DMS153 treated with DMSO at 0.1 percent for 48 hours (cell line): ENCODE data around the gene DEGS1.
"Not testable (repeated sequence)": the region's sequence is repeated elsewhere in the genome, so short reads cannot be mapped to it uniquely, and the experiment has no call there.

ENCODE experiments used
- DNase-seq: peaks from one replicate; lab custom pipeline; 2025; ENCODE audit not compliant: unreplicated experiment; lab: John Stamatoyannopoulos, UW

DEGS1 gene

DNA sequence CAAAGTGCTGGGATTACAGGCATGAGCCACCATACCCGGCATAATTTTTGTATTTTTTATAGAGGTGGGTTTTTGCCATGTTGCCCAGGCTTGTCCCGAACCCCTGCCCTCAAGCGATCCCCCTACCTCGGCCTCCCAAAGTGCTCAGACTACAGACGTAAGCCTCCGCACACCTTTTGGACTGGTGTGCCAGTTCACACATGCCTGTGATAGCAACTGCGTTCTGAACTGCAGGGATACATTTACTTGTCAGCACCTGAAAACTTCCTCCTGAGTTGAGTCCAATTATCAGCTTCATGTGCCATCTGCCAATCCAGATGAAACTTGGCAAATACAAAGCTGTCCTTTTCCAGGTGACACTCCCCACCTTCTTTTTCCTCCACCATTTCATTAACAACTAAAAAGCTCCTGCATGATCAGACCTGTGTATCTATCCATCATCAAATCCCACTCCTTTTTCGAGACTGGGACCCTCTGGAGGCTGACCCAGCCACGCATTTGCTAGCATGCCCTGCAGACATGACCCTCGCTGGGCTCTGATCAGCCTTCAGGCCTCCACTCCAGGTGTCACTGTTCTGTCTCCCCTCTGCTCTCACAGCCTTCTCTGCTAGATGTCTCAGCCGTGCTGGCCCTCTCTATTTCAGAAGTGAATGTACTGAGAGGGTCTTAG, 2.1 kb upstream of the DEGS1 start:
- DNase-seq = no peak

DNA sequence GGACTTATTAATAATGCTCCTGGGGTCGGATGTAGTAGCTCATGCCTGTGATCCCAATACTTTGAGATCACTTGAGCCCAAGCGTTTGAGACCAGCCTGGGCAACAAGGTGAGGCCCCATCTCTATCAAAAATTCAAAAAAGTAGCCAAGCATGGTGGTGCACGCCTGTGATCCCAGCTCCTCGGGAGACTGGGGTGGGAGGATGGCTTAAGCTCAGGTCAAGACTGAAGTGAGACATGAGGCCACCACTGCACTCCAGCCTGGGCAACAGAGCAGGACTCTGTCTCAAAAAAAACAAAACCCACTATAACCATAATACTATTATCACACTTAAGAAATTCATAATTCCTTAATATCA, 1.6 kb upstream of the DEGS1 start:
- DNase-seq = no peak

DNA sequence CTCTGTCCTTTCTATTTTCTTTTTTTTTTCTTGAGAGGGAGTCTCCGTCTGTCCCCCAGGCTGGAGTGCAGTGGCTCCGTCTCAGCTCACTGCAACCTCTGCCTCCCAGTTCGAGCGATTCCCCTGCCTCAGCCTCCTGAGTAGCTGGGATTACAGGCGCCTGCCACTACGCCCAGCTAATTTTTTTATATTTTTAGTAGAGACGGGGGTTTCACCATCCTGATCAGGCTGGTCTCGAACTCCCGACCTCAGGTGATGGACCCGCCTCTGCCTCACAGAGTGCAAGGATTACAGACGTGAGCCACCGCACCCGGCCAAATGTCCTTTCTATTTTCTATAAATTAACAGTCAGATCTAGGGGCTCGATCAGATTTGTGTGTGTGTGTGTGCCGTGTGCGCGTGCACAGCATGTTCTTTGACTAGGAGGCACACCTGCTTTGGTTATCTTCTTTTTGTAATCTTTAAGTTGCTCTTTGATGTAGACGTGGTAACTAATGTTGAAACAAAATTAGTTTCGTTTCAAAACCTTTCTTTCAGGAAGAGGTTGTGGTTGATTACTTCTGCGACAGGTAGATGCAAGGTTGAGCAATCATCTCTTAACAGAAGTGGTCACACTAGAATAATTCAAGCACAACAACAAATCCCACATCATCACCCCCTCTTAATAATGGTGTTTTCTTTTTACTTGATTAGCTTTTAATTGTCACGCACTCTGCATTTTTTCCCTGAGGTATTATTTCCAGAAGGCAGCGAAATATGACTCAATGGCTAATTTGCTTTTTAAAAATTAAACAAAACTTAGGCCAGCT, 779 bp upstream of the DEGS1 start:
- DNase-seq = peak; percentile 76

DNA sequence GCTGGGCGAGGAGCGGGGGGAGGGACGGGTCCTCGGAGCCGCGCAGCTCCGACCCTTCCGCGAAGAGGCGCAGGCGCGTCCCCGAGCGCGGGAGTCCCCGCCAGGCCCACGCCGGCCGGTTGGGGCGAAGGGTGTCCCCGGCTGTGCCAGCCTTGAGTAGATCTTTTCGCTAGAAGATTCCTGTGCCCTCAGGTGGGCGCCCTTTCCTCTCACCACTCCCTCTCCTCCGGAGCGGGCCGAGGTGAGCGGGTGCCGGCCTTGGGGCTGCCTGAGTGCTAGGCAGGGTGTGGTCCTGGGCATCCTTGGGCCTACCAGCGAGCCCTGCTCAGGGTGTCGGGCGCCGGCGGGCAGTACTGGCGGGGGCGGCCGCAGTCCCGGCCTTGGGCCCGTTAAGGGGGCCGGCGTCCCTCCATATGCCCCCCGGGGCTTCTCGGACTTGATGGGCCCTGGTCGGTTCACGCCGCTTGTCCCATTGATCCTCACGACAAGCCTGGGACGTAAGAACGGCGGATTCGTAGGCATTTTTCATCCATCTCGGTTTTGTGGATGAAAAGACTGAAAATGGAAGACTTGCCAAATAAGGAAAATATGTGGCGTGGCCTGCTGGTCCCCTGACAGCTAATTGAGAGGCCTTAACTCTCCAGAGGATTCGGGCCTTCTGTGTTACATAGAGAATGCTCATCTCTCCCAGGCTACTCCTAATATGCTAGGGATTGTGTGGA, 712 bp downstream of the DEGS1 start:
- peak; percentile 51 for DNase-seq

DNA sequence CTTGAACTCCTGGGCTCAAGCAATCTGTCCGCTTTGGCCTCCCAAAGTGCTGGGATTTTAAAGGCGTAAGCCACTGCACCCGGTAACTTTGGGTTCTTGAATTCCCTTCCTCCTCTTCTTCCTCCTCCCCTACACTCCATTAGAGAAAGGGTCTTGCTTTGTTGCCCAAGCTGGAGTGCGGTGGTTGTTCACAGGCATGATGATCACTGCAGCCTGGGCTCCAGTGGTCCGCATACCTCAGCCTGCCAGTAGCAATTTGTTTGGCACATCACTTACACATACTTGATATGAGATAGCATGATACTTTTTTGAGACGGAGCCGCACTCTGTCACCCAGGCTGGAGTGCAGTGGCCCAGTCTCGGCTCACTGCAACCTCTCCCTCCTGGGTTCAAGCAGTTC, 2.2 kb downstream of the DEGS1 start:
- no peak for DNase-seq

DNA sequence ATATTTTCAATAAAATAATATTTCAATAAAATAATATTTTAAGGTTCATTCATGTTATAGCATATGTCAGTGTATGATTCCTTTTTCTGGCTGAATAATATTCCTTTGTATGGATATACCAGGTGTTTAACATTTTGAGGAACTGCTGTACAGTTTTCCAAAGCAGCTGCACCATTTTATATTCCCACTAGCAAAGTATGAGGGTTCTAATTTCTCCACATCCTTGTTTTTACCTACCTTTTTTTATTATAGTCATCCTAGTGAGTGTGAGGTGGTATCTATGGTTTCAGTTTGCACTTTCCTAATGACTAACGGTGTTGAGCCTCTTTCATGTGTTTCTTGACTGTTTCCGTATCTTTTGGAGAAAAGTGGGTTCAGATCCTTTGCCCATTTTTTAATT, 5.2 kb downstream of the DEGS1 start:
- DNase-seq = no peak

DNA sequence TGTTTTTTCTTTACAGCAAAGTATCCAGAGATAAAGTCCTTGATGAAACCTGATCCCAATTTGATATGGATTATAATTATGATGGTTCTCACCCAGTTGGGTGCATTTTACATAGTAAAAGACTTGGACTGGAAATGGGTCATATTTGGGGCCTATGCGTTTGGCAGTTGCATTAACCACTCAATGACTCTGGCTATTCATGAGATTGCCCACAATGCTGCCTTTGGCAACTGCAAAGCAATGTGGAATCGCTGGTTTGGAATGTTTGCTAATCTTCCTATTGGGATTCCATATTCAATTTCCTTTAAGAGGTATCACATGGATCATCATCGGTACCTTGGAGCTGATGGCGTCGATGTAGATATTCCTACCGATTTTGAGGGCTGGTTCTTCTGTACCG, 6.5 kb downstream of the DEGS1 start:
- no peak for DNase-seq

DNA sequence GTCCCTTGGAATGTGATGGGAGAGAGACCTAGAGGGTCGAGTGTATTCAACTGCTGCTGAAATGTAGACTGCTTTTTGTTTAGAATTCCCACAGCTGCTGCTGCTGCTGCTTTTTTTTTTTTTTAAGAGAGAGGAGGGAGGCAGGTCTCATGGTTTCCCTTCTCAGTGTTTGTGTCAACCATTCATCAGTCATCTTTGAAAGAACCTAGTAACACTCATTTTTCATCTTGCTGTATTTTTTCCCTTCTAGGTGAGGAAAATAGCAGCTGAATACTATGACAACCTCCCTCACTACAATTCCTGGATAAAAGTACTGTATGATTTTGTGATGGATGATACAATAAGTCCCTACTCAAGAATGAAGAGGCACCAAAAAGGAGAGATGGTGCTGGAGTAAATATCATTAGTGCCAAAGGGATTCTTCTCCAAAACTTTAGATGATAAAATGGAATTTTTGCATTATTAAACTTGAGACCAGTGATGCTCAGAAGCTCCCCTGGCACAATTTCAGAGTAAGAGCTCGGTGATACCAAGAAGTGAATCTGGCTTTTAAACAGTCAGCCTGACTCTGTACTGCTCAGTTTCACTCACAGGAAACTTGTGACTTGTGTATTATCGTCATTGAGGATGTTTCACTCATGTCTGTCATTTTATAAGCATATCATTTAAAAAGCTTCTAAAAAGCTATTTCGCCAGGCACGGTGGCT, 9.2 kb downstream of the DEGS1 start:
- no peak for DNase-seq

DNA sequence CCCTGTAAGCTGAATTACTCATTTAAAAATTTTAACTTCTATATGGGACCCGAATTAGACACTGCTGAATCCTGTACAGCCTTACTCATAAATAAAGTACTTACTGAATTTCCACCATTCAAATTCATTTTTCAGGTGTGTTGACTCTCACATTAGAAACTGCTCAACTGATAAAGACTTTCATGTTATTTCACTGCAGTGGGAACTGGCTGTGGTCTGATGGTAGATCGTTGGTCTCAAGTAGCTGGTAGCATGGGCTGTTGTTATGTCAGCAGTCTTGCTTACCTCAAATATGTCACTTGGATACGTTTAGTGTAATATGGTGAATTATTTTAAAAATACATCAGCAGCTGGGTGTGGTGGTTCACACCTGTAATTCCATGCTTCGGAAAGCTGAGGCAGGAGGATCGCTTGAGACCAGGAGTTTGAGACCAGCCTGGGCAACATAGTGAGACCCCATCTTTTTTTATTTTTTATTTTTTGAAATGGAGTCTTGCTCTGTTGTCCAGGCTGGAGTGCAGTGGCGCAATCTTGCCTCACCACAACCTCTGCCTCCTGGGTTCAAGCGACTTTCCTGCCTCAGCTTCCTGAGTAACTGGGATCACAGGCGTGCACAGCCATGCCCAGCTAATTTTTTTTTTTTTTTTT, 10.4 kb downstream of the DEGS1 start:
- no peak for DNase-seq

DNA sequence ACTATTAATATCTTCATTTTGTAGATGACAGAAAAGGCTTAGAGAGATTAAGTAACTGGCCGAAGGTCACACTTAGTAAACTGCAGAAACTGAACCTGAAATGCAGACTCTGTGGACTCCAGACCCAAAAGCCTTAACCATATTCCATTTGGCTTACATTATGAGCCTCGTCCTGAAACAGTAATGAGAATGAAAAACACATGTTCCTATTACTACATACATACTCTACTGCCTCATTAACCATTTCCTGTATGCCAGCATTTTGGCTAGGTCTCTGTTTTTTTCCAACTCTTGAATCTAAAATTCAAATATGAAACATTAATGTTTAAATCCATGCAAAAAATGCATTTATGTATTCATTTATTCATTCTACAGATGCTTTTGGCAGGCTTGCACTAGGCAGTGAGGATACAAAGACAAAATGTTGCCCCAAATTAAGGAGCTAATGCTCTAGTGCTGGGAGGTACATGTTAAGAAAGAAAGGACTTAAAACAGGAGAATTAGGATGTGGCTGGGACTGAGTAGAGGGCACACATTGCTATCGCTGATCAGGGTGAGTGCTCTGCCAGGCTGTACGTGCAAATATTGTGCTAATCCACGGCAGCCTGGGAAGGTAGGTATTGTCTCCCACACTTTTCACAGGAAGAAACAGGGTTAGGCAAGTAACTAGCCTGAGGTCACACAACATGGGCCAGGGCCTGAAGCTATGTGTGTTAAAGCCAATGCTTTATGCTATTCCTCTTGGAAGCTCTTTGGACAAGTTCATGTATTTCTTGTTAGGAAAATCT, 14.0 kb downstream of the DEGS1 start:
- DNase-seq = no peak

DNA sequence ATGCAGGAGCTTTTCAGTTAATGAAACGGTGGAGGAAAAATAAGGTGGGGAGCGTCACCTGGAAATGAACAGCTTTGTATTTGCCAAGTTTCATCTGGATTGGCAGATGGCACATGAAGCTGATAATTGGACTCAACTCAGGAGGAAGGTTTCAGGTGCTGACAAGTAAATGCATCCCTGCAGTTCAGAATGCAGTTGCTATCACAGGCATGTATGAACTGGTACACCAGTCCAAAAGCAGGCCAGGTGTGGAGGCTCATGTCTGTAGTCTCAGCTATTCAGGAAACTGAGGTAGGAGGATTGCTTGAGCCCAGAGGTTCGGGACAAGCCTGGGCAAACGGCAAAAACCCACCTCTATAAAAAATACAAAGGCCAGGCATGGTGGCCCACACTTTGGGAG, 15.5 kb downstream of the DEGS1 start:
- no peak for DNase-seq

DNA sequence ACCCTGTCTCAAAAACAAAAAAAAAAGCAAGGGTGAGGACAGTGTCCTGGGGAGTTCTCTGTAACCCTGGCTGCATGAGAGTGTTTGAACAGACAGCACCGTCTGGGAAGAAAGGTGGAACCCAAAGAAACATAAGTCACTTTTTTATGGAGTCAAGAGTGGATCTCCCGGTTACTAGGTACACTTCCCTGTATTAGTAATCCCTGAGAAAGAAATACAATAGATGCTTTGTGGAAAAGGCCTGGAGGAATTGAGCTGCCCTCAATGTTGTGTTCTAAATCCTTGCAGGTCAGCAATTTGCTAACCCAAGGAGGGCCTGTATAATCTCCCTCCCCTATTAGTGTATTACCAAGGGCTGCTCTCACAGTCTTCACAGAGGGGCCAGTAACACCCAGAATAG, 16.6 kb downstream of the DEGS1 start:
- no peak for DNase-seq

DNA sequence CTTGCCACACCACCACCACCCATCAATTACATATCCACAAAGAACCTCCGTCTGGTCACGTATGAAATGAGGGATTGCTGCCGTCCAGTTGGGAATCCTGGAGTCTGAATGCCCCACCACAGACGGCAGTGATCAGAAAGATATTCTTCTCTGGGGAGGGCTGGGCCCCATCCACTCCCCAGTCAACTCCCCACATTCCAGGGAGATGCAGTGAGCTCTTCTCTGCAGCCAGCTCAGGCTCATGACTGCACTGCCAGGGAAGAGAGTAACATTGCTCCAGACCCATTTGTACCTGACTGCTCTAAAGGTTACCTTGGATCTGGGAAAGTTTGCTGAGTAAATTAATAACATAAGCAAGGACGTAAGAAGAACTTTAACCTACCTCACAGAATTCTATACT, 18.3 kb downstream of the DEGS1 start:
- no peak for DNase-seq

DNA sequence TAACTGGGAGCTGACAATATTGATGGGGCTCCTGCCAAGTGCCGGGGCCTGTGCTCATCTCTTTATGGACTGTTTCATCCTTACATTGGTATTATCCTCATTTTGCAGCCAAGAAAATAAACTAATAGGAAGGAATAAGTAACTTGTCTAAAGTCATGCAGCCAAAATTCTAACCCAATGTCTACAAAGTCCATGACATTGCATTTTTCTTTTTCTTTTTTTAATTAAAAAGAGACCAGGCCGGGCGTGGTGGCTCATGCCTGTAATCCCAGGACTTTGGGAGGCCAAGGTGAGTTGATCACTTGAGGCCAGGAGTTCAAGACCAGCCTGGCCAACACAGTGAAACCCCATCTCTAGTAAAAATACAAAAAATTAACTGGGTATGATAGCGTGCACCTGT, 18.8 kb downstream of the DEGS1 start:
- no peak for DNase-seq

DNA sequence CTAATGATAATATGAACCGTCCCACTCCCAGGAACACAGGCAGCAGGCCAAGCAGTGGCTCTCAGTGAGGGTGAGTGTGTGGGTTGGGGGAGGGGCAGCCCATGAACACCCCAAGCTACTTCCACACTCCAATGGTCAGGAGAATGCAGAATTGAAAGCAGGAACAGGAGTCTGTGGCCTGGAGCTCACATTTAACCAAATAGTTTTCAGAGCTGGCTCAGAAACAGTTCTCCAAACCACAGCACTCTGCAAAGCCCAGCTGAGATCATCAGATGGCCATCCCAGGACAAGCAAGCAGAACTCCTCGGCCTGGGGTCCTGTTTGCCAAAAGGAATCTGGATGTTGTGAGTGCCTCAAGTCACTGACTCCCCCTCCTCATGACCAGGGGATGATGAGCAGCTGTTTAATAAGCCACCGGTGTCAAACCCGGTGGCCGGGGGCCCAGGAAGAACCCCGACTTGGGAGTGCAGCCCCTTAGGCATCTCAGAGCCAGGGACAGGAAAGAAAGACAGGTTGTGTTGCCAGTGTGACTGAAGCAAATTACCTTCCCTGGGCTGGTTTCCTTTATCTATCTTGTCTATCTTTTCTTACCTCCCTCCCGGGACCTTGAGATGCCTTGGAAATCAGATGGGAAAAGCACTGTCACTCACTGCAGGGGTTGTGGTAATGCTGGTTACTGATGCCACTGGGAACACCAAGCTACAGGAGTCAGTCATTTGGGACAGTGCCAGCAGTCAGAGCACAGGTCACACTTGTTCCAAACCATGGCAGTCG, 20.4 kb downstream of the DEGS1 start:
- DNase-seq = no peak

DNA sequence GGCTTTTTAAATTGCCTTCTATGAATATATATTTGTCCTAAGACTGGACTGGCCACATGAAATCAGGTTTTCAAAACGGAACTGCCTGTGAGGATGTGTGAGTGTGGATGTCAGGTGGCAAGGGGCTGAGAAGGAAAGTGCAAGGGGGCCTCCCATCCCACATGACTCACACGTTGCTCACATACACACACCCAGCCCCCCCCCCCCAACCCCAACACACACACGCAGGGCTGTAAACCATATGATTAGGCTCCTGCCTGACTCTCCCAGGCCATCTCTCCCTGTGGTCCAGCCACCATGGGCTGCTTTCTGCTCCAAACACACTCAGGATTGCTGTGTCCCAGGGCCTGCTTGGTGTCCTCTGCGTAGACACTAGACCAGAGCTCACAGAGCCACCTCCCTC, 22.4 kb downstream of the DEGS1 start:
- DNase-seq = no peak

DNA sequence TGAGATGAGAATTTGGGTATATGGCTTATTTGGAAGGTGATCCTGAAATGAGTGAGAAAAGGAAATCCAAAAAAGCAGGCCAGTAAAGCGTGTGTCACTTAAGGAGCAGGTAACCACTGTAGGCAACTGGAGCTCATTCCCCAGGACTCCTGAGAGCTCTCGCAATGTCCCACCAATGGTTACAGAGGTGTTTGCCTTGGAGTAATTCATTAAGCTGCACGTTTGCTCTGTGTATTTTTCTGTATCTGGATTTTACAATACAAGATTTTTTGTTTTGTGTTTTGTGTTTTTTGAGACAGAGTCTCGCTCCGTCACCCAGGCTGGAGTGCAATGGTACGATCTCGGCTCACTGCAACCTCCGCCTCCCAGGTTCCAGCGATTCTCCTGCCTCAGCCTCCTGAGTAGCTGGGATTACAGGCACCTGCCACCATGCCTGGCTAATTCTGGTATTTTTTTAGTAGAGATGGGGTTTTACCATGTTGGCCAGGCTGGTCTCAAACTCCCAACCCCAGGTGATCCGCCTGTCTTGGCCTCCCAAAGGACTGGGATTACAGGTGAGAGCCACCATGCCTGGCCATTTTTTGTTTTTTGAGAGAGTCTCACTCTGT, 23.0 kb downstream of the DEGS1 start:
- not testable (repeated sequence) for DNase-seq

DNA sequence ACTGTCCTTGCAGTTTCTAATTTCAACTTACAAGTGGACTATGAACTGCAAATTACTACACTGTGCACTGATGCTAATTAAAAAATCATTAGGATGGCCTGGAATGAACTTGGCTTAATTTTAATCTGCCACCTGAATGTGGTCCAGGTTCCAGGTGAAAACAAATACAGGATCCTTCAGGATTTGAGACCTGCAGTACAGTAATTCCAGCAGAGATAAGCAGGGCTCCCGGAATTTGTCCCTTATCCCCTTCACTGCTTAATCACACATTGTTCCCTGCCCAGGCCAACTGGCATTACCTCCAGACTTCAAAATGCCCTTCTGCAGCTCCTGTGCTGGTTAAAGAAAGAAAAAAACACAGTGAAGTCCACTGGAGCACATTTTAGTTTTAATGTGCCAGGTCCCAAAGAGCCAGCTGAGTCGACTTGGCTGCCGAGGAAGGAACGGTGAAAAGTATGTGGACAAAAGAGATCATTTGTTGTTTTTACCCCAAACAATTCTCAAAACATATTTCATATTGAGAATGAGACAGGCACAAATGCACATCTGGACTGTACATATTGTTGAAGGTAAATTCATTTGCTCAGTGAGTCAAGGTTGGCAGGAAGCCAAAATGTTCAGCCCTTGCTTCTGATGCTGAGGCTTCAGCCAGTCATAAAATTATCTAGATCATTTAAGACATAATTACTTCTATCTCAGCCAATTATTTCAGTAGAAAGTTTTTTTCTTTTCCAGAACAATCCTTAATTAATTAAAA, 28.3 kb downstream of the DEGS1 start:
- DNase-seq = peak; percentile 55
